Gastrocnemius medialis (tissue), 4 donors: ENCODE results near the gene AKR1C3.

Source experiments
- POLR2A ChIP-seq, 2 donors: fragments of 450-650 bp; IDR thresholded peaks; one replicate each; pipeline ENCODE4 v1.6.1; 2017; ENCODE audit warnings: antibody characterized with exemption in 2 of 2, mild to moderate bottlenecking in 2 of 2, moderate library complexity in 2 of 2
- TF ChIP-seq, protein P1 (sequence below), 5 experiments: fragments of 450-650 bp in 3 of 5; fragments of 200-600 bp in 2 of 5; sonication (generic) in 2 of 5; IDR thresholded peaks in 4 of 5; conservative IDR thresholded peaks in 1 of 5; 1 replicate in 4 of 5; 2 replicates in 1 of 5; pipeline ENCODE4 v1.5.1; 2016 to 2019; ENCODE audit warnings: antibody characterized with exemption in 5 of 5, mild to moderate bottlenecking in 3 of 5, moderate library complexity in 3 of 5

DNA sequence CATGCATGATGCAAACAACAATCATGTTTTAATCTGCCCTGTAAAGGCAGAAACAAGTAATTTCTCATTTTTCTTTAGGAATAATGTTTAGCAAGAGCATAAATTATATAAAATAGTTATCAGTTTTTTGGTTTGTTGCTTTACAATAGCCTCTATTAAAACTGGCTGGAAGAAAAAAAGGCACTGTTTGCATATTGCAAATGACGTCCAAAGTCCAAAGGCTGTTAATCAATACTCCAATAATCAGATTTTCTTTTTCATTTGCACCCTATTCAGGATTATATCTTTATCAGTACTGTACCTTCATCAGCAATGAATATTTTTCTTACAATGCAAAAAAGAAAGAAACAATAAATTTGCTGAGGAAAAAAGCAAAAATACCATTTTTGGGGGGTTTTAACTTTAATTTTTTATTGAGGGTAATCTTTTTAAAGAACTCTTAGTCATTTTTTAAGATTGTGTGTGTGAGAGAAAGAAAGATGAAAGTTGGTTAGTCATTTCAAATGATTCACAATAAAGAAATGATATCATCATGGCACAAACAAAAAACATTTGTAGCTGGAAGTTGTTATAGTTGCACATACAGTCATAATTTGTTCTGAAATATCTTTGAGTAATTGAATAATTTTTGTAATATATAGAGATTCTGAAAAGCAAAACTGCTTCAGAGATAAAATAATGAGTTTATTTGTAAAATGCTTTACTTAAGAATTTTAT lies 46.1 kb upstream of the AKR1C3 start:
- no peak for TF ChIP-seq POLR2A (IDR thresholded peaks at IDR 0.05)
- TF ChIP-seq, protein P1, sequence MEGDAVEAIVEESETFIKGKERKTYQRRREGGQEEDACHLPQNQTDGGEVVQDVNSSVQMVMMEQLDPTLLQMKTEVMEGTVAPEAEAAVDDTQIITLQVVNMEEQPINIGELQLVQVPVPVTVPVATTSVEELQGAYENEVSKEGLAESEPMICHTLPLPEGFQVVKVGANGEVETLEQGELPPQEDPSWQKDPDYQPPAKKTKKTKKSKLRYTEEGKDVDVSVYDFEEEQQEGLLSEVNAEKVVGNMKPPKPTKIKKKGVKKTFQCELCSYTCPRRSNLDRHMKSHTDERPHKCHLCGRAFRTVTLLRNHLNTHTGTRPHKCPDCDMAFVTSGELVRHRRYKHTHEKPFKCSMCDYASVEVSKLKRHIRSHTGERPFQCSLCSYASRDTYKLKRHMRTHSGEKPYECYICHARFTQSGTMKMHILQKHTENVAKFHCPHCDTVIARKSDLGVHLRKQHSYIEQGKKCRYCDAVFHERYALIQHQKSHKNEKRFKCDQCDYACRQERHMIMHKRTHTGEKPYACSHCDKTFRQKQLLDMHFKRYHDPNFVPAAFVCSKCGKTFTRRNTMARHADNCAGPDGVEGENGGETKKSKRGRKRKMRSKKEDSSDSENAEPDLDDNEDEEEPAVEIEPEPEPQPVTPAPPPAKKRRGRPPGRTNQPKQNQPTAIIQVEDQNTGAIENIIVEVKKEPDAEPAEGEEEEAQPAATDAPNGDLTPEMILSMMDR (IDR thresholded peaks at IDR 0.05 in 4 of 5, conservative IDR thresholded peaks at IDR 0.05 in 1 of 5): no peak
